GM10248 (cell line): Measurements from ENCODE around the gene PDE4D.
A peak's percentile ranks its signal among the peaks of the same experiment; 100 is the strongest.

Experiments
- CTCF ChIA-PET: fragments of 300-600 bp; sonication (Branson Sonifier 250); formaldehyde crosslinking; extraction: SDS; loops from one replicate; lab custom pipeline; 2021; ENCODE audit warnings: antibody characterized with exemption; lab: Yijun Ruan, JAX
- POLR2A ChIA-PET: fragments of 350-650 bp; sonication (Branson Sonifier 250); formaldehyde crosslinking; extraction: SDS; loops from one replicate; lab custom pipeline; 2020; ENCODE audit warnings: antibody characterized with exemption; lab: Yijun Ruan, JAX
- DNase-seq: peaks from one replicate; pipeline ENCODE4 v3.0.0; 2012; ENCODE audit errors: extremely low spot score
- TF ChIP-seq, protein P1 (sequence below): IDR thresholded peaks from 2 replicates; pipeline ENCODE4 v1.5.1; 2012; ENCODE audit warnings: mild to moderate bottlenecking, low read depth; ENCODE audit errors: extremely low read depth, missing control alignments, control extremely low read depth

The PDE4D gene

GRCh38 chr5:59037453-59037852 lies 856.1 kb downstream of the PDE4D start:
- CTCF ChIA-PET, result interaction anchor here (1.0 to 3.2 kb wide), 2 partner anchors 9 to 20 kb away, joined by 3 to 11 read pairs; no protein-coding TSS in a partner anchor
- TF ChIP-seq, protein P1, sequence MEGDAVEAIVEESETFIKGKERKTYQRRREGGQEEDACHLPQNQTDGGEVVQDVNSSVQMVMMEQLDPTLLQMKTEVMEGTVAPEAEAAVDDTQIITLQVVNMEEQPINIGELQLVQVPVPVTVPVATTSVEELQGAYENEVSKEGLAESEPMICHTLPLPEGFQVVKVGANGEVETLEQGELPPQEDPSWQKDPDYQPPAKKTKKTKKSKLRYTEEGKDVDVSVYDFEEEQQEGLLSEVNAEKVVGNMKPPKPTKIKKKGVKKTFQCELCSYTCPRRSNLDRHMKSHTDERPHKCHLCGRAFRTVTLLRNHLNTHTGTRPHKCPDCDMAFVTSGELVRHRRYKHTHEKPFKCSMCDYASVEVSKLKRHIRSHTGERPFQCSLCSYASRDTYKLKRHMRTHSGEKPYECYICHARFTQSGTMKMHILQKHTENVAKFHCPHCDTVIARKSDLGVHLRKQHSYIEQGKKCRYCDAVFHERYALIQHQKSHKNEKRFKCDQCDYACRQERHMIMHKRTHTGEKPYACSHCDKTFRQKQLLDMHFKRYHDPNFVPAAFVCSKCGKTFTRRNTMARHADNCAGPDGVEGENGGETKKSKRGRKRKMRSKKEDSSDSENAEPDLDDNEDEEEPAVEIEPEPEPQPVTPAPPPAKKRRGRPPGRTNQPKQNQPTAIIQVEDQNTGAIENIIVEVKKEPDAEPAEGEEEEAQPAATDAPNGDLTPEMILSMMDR, result no peak
- no peak for DNase-seq
- POLR2A ChIA-PET, result no interaction called here

DNA sequence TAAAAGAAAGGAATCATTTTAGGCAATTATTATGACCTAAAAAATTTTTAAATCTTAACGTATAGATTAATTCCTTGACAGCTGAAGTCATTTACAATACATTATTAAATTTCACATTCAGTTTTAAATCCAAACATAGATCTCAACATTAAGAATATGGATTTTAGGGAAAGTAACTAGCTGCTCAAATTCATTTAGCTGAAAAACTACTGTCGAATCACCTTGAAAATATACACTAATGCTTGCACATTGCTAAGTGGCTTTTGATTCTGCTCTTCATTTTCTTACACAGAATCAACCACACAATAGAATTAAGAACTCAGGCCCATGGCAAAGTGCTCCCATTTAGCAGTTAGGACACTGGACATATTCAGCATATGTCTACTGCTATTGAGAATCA lies 856.5 kb downstream of the PDE4D start:
- POLR2A ChIA-PET, result no interaction called here
- CTCF ChIA-PET, result interaction anchor here (1.0 to 5.0 kb wide), 4 partner anchors 10 to 150 kb away, joined by 3 to 46 read pairs (median 9); no protein-coding TSS in a partner anchor

GRCh38 chr5:59036274-59036961 lies 857.1 kb downstream of the PDE4D start:
- TF ChIP-seq, protein P1, result no peak
- no peak for DNase-seq
- POLR2A ChIA-PET, result no interaction called here
- CTCF ChIA-PET, result interaction anchor here (1.0 to 5.0 kb wide), 6 partner anchors 10 to 150 kb away, joined by 3 to 46 read pairs (median 6); no protein-coding TSS in a partner anchor

More for the DNA sequence above, 856.5 kb downstream of the PDE4D start:
- DNase-seq, result no peak
- TF ChIP-seq, protein P1, result no peak

GRCh38 chr5:59035681-59036080 lies 857.8 kb downstream of the PDE4D start:
- ChIA-PET CTCF (interaction anchor here (1.0 to 5.0 kb wide), 10 partner anchors 11 to 345 kb away, joined by 3 to 46 read pairs (median 5); no protein-coding TSS in a partner anchor), POLR2A (no interaction called here)
- DNase-seq, result no peak
- TF ChIP-seq, protein P1, result no peak

- POLR2A ChIA-PET, result no interaction called here
- CTCF ChIA-PET, result interaction anchor here (0.7 to 5.0 kb wide), 23 partner anchors 8 to 556 kb away, joined by 3 to 46 read pairs (median 3); no protein-coding TSS in a partner anchor
- TF ChIP-seq, protein P1, result peak; percentile 57
- DNase-seq, result peak; percentile 34
Observed at GRCh38 chr5:59034498-59035186, 858.9 kb downstream of the PDE4D start.

DNA sequence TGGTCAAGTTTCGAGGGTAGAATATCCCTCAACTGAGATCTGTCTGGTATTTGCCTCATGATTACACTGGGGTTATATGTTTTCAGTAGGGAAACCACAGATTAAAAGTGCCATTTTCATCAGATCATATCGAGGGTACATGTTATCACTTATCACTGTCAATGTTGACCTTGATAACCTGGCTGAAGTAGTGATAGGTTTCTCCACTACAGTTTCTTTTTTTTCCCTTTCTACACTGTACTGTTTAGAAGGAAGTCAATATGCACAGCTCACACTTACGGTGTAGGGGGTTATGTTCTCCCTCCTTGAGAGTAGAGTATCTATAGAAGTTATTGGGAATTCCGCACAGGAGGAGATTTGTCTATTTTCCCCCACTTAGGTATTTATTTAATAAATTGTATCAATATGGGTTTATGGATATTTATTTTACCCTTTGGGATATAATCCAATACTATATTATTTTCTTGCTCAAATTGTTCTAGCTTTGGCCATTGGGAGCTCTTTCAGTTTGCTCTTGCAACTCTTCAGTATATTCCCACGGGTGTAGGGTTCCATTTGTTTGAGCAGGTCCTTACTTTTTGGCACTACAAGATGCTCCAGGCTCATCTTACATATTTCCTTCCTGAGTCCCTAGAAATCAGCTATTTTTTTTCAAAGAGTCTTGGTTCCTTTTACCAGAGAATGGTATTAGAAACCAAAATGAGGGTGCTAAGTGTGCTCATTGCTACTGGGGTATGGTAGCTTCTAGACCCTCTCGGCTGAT lies 866.2 kb downstream of the PDE4D start:
- DNase-seq, result no peak
- TF ChIP-seq, protein P1, result no peak
- ChIA-PET CTCF (interaction anchor here (1.6 kb wide), 1 partner anchor 147 kb away, joined by 8 read pairs; no protein-coding TSS in a partner anchor), POLR2A (no interaction called here)
